HL-60 (cell line): Measurements from ENCODE around the gene KCTD7.
"Not testable (repeated sequence)": the region's sequence is repeated elsewhere in the genome, so short reads cannot be mapped to it uniquely, and the experiment has no call there.

Experiments
- DNase-seq, 2 experiments: peaks; one replicate each; pipeline ENCODE4 v3.0.0-alpha.2; 2010 to 2020; ENCODE audit warnings: low read depth in 1 of 2, low spot score in 1 of 2
- H3K27ac ChIP-seq: fragments of 250-450 bp; sonication (Bioruptor Pico); replicated peaks from 2 replicates; pipeline ENCODE4 v1.5.1; 2020; ENCODE audit warnings: mild to moderate bottlenecking, moderate library complexity
- H3K27me3 ChIP-seq: fragments of 250-450 bp; sonication (Bioruptor Pico); 2 replicates; pipeline ENCODE4 v1.5.1; 2021; ENCODE audit warnings: mild to moderate bottlenecking, moderate library complexity; ENCODE audit not compliant: insufficient read depth, poor library complexity, severe bottlenecking
- H3K4me3 ChIP-seq: replicated peaks from 2 replicates; pipeline ENCODE4 v1.5.1; 2011; ENCODE audit warnings: mild to moderate bottlenecking, control low read depth, low read length; ENCODE audit not compliant: insufficient read depth
- GABPA ChIP-seq: IDR thresholded peaks from 2 replicates; pipeline ENCODE4 v1.6.1; 2012; ENCODE audit warnings: low read depth
- POLR2AphosphoS5 ChIP-seq: IDR thresholded peaks from 2 replicates; pipeline ENCODE4 v1.6.1; 2012; ENCODE audit warnings: low read depth
- SPI1 ChIP-seq: IDR thresholded peaks from 2 replicates; pipeline ENCODE4 v1.6.1; 2012; ENCODE audit warnings: low read depth, mild to moderate bottlenecking, borderline replicate concordance
- TF ChIP-seq, protein P1 (sequence below): IDR thresholded peaks from one replicate; pipeline ENCODE4 v1.5.1; 2011; ENCODE audit warnings: low read length, control low read depth, inconsistent platforms; ENCODE audit not compliant: insufficient read depth
- TF ChIP-seq, protein P2 (sequence below): IDR thresholded peaks from 2 replicates; pipeline ENCODE4 v1.6.1; 2012; ENCODE audit warnings: low read depth; ENCODE audit not compliant: insufficient replicate concordance

The KCTD7 gene

DNA sequence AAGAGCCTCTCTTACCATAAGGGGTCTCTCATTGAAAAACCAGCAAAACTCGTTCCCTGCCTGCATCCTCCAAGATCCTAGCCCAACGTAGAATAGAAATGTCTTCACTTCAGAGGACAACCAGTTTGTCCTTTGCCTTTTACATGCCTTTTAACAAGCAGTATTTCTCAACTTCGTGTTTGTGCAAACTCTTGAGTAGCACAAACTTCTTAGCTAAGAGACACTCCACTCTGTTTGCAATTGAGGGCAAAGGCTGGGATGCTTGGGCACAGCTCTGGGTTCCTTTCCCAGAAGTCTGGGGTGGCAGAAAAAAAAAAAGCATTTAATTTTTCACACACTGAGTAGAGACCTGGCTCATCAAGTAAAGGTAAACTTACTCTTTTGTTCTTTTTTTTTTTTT, 19.5 kb upstream of the KCTD7 start:
- DNase-seq, result no peak
- no peak overlapping the region for H3K4me3 ChIP-seq
- no peak for TF ChIP-seq SPI1
- TF ChIP-seq POLR2AphosphoS5, result no peak
- TF ChIP-seq GABPA, result no peak
- TF ChIP-seq, protein P1, sequence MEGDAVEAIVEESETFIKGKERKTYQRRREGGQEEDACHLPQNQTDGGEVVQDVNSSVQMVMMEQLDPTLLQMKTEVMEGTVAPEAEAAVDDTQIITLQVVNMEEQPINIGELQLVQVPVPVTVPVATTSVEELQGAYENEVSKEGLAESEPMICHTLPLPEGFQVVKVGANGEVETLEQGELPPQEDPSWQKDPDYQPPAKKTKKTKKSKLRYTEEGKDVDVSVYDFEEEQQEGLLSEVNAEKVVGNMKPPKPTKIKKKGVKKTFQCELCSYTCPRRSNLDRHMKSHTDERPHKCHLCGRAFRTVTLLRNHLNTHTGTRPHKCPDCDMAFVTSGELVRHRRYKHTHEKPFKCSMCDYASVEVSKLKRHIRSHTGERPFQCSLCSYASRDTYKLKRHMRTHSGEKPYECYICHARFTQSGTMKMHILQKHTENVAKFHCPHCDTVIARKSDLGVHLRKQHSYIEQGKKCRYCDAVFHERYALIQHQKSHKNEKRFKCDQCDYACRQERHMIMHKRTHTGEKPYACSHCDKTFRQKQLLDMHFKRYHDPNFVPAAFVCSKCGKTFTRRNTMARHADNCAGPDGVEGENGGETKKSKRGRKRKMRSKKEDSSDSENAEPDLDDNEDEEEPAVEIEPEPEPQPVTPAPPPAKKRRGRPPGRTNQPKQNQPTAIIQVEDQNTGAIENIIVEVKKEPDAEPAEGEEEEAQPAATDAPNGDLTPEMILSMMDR, result no peak
- TF ChIP-seq, protein P2, sequence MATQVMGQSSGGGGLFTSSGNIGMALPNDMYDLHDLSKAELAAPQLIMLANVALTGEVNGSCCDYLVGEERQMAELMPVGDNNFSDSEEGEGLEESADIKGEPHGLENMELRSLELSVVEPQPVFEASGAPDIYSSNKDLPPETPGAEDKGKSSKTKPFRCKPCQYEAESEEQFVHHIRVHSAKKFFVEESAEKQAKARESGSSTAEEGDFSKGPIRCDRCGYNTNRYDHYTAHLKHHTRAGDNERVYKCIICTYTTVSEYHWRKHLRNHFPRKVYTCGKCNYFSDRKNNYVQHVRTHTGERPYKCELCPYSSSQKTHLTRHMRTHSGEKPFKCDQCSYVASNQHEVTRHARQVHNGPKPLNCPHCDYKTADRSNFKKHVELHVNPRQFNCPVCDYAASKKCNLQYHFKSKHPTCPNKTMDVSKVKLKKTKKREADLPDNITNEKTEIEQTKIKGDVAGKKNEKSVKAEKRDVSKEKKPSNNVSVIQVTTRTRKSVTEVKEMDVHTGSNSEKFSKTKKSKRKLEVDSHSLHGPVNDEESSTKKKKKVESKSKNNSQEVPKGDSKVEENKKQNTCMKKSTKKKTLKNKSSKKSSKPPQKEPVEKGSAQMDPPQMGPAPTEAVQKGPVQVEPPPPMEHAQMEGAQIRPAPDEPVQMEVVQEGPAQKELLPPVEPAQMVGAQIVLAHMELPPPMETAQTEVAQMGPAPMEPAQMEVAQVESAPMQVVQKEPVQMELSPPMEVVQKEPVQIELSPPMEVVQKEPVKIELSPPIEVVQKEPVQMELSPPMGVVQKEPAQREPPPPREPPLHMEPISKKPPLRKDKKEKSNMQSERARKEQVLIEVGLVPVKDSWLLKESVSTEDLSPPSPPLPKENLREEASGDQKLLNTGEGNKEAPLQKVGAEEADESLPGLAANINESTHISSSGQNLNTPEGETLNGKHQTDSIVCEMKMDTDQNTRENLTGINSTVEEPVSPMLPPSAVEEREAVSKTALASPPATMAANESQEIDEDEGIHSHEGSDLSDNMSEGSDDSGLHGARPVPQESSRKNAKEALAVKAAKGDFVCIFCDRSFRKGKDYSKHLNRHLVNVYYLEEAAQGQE, result no peak
- H3K27me3 ChIP-seq, result no peaks in the 10 kb centered on the region
- no peak overlapping the region for H3K27ac ChIP-seq

DNA sequence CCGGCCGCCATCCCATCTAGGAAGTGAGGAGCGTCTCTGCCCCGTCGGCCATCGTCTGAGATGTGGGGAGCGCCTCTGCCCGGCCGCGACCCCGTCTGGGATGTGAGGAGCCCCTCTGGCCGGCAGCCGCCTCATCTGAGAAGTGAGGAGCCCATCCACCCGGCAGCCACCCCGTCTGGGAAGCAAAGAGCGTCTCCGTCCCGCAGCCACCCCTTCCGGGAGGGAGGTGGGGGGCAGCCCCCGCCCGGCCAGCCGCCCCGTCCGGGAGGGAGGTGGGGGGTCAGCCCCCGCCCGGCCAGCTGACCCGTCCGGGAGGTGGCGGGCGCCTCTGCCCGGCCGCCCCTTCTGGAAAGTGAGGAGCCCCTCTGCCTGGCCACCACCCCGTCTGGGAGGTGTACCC, 14.1 kb upstream of the KCTD7 start:
- not testable (repeated sequence) for H3K27me3 ChIP-seq, DNase-seq, H3K27ac ChIP-seq, H3K4me3 ChIP-seq

DNA sequence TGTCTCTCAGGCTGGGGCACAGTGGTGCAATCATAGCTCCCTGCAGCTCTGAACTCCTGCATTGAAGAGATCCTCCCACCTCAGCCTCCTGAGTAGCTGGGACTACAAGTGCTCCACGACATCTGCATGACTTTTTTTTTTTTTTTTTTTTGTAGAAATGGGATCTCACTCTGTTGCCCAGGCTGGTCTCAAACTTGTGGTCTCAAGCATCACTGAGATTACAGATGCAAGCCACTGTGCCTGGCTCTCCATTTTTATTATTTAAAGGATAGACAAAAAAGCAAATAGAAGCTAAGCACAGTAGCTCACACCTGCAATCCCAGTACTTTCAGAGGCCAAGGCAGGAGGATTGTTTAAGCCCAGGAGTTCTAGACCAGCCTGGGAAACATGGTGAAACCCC, 13.0 kb upstream of the KCTD7 start:
- Histone ChIP-seq H3K27me3 (no peaks in the 10 kb centered on the region), H3K4me3 (no peak overlapping the region), H3K27ac (no peak overlapping the region)
- TF ChIP-seq, protein P2, result no peak
- TF ChIP-seq, protein P1, result no peak
- TF ChIP-seq SPI1 (no peak), POLR2AphosphoS5 (no peak), GABPA (no peak)
- DNase-seq, result no peak

DNA sequence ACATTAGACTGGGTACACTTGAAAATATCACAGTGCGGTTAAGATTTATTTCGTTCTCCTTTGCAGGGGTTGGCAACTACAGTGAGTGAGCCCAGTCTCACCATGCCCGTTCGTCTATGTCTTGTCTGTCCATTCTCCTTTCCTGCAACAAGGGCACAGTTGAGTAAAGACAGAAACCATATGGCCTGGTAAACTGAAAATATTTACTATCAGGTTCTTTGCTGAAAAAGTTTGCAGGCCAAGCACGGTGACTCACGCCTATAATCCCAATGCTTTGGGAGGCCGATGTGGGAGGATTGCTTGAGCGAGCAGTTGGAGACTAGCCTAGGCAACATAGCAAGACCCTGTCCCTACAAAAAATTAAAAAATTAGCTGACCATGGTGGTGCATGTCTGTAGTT, 11.4 kb upstream of the KCTD7 start:
- TF ChIP-seq SPI1 (no peak), GABPA (no peak), POLR2AphosphoS5 (no peak)
- TF ChIP-seq, protein P1, result no peak
- TF ChIP-seq, protein P2, result no peak
- Histone ChIP-seq H3K27me3 (no peaks in the 10 kb centered on the region), H3K4me3 (no peak overlapping the region), H3K27ac (no peak overlapping the region)
- DNase-seq, result no peak
